ENCODE data around the gene ZC3H10.

Gene ZC3H10

GRCh38 chr12:56129942-56130495, 12.0 kb downstream of the ZC3H10 start:
- Histone ChIP-seq H3K36me3 (ENCODE audit: control insufficient read depth, insufficient read depth, low read length, severe bottlenecking) (peaks cover 48% of the 10 kb centered on the region), H3K4me1 (ENCODE audit: control insufficient read depth, insufficient read depth, low read length) (peaks cover 33% of the 10 kb centered on the region), H3K27me3 (replicated peaks; ENCODE audit: control insufficient read depth, insufficient read depth, low read length) (no peaks in the 10 kb centered on the region), H3K4me3 (ENCODE audit: low read length) (peak overlapping the region; percentile 96), H3K9me3 (ENCODE audit: control insufficient read depth, low read length) (no peaks in the 10 kb centered on the region), H3K9ac (ENCODE audit: low read length) (peak overlapping the region; percentile 98)
- DNase-seq (ENCODE audit: low read depth): no peak

DNA sequence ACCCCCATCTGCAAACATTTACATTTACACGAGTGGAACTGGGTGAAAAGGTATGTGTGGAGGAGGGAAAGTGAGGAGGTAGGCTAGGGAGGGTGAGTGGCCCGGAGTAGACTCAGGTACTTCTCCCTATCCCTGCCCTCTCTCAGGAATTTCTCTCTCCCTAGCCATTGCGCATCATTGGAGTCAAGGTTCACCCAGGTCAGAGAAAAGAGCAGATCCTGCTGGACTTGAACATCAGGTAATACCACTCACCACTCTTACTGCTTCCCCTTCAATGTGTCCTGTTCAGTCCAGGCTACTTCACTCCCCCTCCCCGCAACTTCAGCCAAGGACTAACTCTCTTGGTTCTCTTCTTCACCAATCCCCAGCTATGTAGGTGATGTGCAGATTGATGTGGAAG, 12.8 kb downstream of the ZC3H10 start:
- H3K36me3 ChIP-seq (ENCODE audit: control insufficient read depth, insufficient read depth, low read length, severe bottlenecking): peaks cover 54% of the 10 kb centered on the region
- no peak for DNase-seq (ENCODE audit: low read depth)
- H3K9ac ChIP-seq (ENCODE audit: low read length): no peak overlapping the region
- peaks cover 26% of the 10 kb centered on the region for H3K4me1 ChIP-seq (ENCODE audit: control insufficient read depth, insufficient read depth, low read length)
- no peak overlapping the region for H3K4me3 ChIP-seq (ENCODE audit: low read length)
- no peaks in the 10 kb centered on the region for H3K9me3 ChIP-seq (ENCODE audit: control insufficient read depth, low read length)
- H3K27me3 ChIP-seq (replicated peaks; ENCODE audit: control insufficient read depth, insufficient read depth, low read length): no peaks in the 10 kb centered on the region

DNA sequence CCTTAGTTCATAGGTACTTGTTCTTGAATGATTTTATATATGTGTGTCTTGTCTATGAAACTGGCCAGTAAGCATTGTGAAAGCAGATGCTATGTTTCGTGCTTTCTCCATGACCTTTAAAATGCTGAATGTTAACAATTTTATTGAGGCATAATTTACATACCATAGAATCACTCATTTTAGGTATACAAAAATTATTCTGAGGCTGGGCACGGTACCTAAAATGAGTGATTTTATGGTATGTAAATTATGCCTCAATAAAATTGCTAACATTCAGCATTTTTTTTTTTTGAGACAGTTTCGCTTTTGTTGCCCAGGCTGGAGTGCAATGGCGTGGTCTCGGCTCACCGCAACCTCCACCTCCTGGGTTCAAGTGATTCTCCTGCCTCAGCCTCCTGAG, 16.8 kb downstream of the ZC3H10 start:
- no peaks in the 10 kb centered on the region for H3K27me3 ChIP-seq (replicated peaks; ENCODE audit: control insufficient read depth, insufficient read depth, low read length)
- H3K9ac ChIP-seq (ENCODE audit: low read length): no peak overlapping the region
- H3K4me3 ChIP-seq (ENCODE audit: low read length): no peak overlapping the region
- no peak for DNase-seq (ENCODE audit: low read depth)
- H3K4me1 ChIP-seq (ENCODE audit: control insufficient read depth, insufficient read depth, low read length): peaks cover 4% of the 10 kb centered on the region
- no peaks in the 10 kb centered on the region for H3K9me3 ChIP-seq (ENCODE audit: control insufficient read depth, low read length)
- peaks cover 94% of the 10 kb centered on the region for H3K36me3 ChIP-seq (ENCODE audit: control insufficient read depth, insufficient read depth, low read length, severe bottlenecking)

DNA sequence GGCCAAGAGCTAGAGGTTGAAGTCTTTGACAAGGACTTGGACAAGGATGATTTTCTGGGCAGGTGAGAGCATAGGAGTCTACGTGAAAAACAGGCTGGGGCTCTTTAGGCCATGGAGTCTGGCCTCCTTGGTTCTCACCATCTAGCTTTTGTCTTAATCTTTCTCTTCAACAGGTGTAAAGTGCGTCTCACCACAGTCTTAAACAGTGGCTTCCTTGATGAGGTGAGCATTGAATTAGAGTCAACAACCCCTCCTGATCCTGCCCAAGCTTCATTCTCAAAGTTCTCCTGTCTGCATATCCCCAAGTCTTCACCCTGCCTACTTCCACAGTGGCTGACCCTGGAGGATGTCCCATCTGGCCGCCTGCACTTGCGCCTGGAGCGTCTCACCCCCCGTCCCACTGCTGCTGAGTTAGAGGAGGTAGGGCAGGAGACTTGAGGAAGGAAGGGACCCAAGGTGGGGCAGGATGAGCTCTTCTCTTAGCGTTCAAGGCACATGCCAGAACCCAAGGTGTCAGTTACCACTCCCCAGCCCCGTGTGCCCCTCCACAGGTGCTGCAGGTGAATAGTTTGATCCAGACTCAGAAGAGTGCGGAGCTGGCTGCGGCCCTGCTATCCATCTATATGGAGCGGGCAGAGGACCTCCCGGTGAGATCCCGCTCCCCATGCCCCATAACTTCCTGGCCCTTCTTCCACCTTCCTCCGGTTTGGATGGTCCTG, 19.9 kb downstream of the ZC3H10 start:
- Histone ChIP-seq H3K9ac (ENCODE audit: low read length) (no peak overlapping the region), H3K4me3 (ENCODE audit: low read length) (no peak overlapping the region), H3K9me3 (ENCODE audit: control insufficient read depth, low read length) (no peaks in the 10 kb centered on the region), H3K4me1 (ENCODE audit: control insufficient read depth, insufficient read depth, low read length) (no peaks in the 10 kb centered on the region), H3K36me3 (ENCODE audit: control insufficient read depth, insufficient read depth, low read length, severe bottlenecking) (peaks cover 95% of the 10 kb centered on the region), H3K27me3 (replicated peaks; ENCODE audit: control insufficient read depth, insufficient read depth, low read length) (no peaks in the 10 kb centered on the region)
- DNase-seq (ENCODE audit: low read depth): no peak

GRCh38 chr12:56141946-56142784, 24.1 kb downstream of the ZC3H10 start:
- DNase-seq (ENCODE audit: low read depth): no peak
- peaks cover 75% of the 10 kb centered on the region for H3K36me3 ChIP-seq (ENCODE audit: control insufficient read depth, insufficient read depth, low read length, severe bottlenecking)
- no peaks in the 10 kb centered on the region for H3K9me3 ChIP-seq (ENCODE audit: control insufficient read depth, low read length)
- no peak overlapping the region for H3K4me3 ChIP-seq (ENCODE audit: low read length)
- no peak overlapping the region for H3K9ac ChIP-seq (ENCODE audit: low read length)
- no peaks in the 10 kb centered on the region for H3K27me3 ChIP-seq (replicated peaks; ENCODE audit: control insufficient read depth, insufficient read depth, low read length)
- H3K4me1 ChIP-seq (ENCODE audit: control insufficient read depth, insufficient read depth, low read length): peaks cover 30% of the 10 kb centered on the region

- Histone ChIP-seq H3K4me3 (ENCODE audit: low read length) (no peak overlapping the region), H3K36me3 (ENCODE audit: control insufficient read depth, insufficient read depth, low read length, severe bottlenecking) (peaks cover 65% of the 10 kb centered on the region), H3K9me3 (ENCODE audit: control insufficient read depth, low read length) (no peaks in the 10 kb centered on the region), H3K9ac (ENCODE audit: low read length) (no peak overlapping the region), H3K4me1 (ENCODE audit: control insufficient read depth, insufficient read depth, low read length) (peaks cover 39% of the 10 kb centered on the region), H3K27me3 (replicated peaks; ENCODE audit: control insufficient read depth, insufficient read depth, low read length) (no peaks in the 10 kb centered on the region)
- DNase-seq (ENCODE audit: low read depth): no peak
These were observed 25.2 kb downstream of the ZC3H10 start for GRCh38 chr12:56143217-56143616.

GRCh38 chr12:56143870-56144269, 25.8 kb downstream of the ZC3H10 start:
- DNase-seq (ENCODE audit: low read depth): no peak
- Histone ChIP-seq H3K9ac (ENCODE audit: low read length) (no peak overlapping the region), H3K4me3 (ENCODE audit: low read length) (no peak overlapping the region), H3K27me3 (replicated peaks; ENCODE audit: control insufficient read depth, insufficient read depth, low read length) (no peaks in the 10 kb centered on the region), H3K4me1 (ENCODE audit: control insufficient read depth, insufficient read depth, low read length) (peaks cover 44% of the 10 kb centered on the region), H3K9me3 (ENCODE audit: control insufficient read depth, low read length) (no peaks in the 10 kb centered on the region), H3K36me3 (ENCODE audit: control insufficient read depth, insufficient read depth, low read length, severe bottlenecking) (peaks cover 58% of the 10 kb centered on the region)

- peaks cover 44% of the 10 kb centered on the region for H3K4me1 ChIP-seq (ENCODE audit: control insufficient read depth, insufficient read depth, low read length)
- H3K36me3 ChIP-seq (ENCODE audit: control insufficient read depth, insufficient read depth, low read length, severe bottlenecking): peaks cover 45% of the 10 kb centered on the region
These were observed 27.2 kb downstream of the ZC3H10 start for GRCh38 chr12:56145217-56145616.

DNA sequence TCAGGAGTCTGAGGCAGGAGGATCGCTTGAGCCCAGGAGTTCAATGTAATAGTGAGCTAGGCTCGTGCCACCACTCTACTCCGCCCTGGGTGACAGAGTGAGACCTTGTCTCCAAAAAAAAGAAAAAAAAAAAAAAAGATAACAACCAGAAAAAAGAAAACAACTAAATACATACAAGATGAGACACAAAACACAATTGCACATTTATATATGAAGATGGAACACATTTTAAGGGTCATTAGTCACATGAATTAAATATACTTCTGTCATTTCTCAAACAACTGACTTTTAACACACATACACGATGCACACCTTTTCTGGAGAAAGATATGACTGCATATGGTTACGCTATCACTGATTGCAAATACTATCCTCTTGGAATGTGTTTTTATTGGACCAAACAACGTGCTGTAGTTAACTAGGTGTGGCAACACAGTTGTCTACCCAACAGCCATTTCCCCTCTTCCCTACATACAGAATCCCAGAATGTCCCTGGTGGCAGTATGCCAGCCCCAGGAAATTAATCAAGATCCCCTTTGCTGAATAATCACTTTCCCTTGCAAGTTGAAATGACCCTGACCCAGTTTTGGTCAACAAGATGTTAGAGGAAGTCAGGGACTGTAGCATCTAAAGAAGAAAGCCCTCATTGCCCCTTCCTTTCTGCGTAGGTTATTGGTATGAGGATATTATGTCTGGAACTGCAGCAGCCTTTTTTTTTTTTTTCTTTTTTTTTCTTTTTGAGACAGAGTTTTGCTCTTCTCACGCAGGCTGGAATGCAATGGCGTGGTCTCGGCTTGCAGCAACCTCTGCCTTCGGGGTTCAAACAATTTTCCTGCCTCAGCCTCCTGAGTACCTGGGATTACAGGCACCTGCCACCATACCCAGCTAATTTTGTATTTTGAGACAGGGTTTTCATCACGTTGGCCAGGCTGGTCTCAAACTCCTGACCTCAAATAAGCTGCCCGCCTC, 28.7 kb downstream of the ZC3H10 start:
- Histone ChIP-seq H3K9me3 (ENCODE audit: control insufficient read depth, low read length) (no peaks in the 10 kb centered on the region), H3K4me3 (ENCODE audit: low read length) (no peak overlapping the region), H3K4me1 (ENCODE audit: control insufficient read depth, insufficient read depth, low read length) (peaks cover 56% of the 10 kb centered on the region), H3K36me3 (ENCODE audit: control insufficient read depth, insufficient read depth, low read length, severe bottlenecking) (peaks cover 32% of the 10 kb centered on the region), H3K27me3 (replicated peaks; ENCODE audit: control insufficient read depth, insufficient read depth, low read length) (no peaks in the 10 kb centered on the region), H3K9ac (ENCODE audit: low read length) (peak overlapping the region; percentile 68)
- DNase-seq (ENCODE audit: low read depth): no peak

More at GRCh38 chr12:56145217-56145616, 27.2 kb downstream of the ZC3H10 start:
- H3K27me3 ChIP-seq (replicated peaks; ENCODE audit: control insufficient read depth, insufficient read depth, low read length): no peaks in the 10 kb centered on the region
- H3K4me3 ChIP-seq (ENCODE audit: low read length): no peak overlapping the region
- DNase-seq (ENCODE audit: low read depth): no peak
- H3K9ac ChIP-seq (ENCODE audit: low read length): no peak overlapping the region
- H3K9me3 ChIP-seq (ENCODE audit: control insufficient read depth, low read length): no peaks in the 10 kb centered on the region

- Histone ChIP-seq H3K36me3 (ENCODE audit: control insufficient read depth, insufficient read depth, low read length, severe bottlenecking) (no peaks in the 10 kb centered on the region), H3K27me3 (replicated peaks; ENCODE audit: control insufficient read depth, insufficient read depth, low read length) (no peaks in the 10 kb centered on the region), H3K9ac (ENCODE audit: low read length) (peak overlapping the region; percentile 1), H3K4me3 (ENCODE audit: low read length) (no peak overlapping the region), H3K9me3 (ENCODE audit: control insufficient read depth, low read length) (no peaks in the 10 kb centered on the region), H3K4me1 (ENCODE audit: control insufficient read depth, insufficient read depth, low read length) (peaks cover 50% of the 10 kb centered on the region)
- DNase-seq (ENCODE audit: low read depth): peak; percentile 56
These were observed 32.5 kb downstream of the ZC3H10 start for GRCh38 chr12:56150563-56150962.

Data from adipocyte (in vitro differentiated cells).